HuH-7 (cell line): ENCODE measurements around the gene PARD6B.
A peak's percentile ranks its signal among the peaks of the same experiment; 100 is the strongest.
"Not testable (repeated sequence)": the region's sequence is repeated elsewhere in the genome, so short reads cannot be mapped to it uniquely, and the experiment has no call there.

Source experiments
- DNase-seq: peaks from one replicate; pipeline ENCODE4 v3.0.0; 2011; ENCODE audit warnings: low spot score

The PARD6B gene

GRCh38 chr20:50703651-50704438 lies 27.5 kb upstream of the PARD6B start:
- not testable (repeated sequence) for DNase-seq

- no peak for DNase-seq
Measured at GRCh38 chr20:50704514-50704913, 26.9 kb upstream of the PARD6B start.

- no peak for DNase-seq
Measured at GRCh38 chr20:50704971-50705370, 26.4 kb upstream of the PARD6B start.

GRCh38 chr20:50708845-50709635 lies 22.3 kb upstream of the PARD6B start:
- no peak for DNase-seq

- DNase-seq: no peak
Measured at GRCh38 chr20:50709636-50709973, 21.8 kb upstream of the PARD6B start.

GRCh38 chr20:50710492-50711063 lies 20.8 kb upstream of the PARD6B start:
- DNase-seq: no peak

- no peak for DNase-seq
Measured at GRCh38 chr20:50711113-50711825, 20.1 kb upstream of the PARD6B start.

GRCh38 chr20:50712771-50713656 lies 18.4 kb upstream of the PARD6B start:
- no peak for DNase-seq

GRCh38 chr20:50713657-50714101 lies 17.7 kb upstream of the PARD6B start:
- DNase-seq: peak; percentile 56

- not testable (repeated sequence) for DNase-seq
Measured at GRCh38 chr20:50714426-50714825, 17.0 kb upstream of the PARD6B start.

GRCh38 chr20:50715694-50716093 lies 15.7 kb upstream of the PARD6B start:
- no peak for DNase-seq

GRCh38 chr20:50716518-50716917 lies 14.9 kb upstream of the PARD6B start:
- DNase-seq: no peak

GRCh38 chr20:50717312-50717711 lies 14.1 kb upstream of the PARD6B start:
- DNase-seq: no peak

GRCh38 chr20:50717974-50718761 lies 13.2 kb upstream of the PARD6B start:
- no peak for DNase-seq

- no peak for DNase-seq
Measured at GRCh38 chr20:50719328-50719727, 12.1 kb upstream of the PARD6B start.

- no peak for DNase-seq
Measured at GRCh38 chr20:50720026-50720425, 11.4 kb upstream of the PARD6B start.

- no peak for DNase-seq
Measured at GRCh38 chr20:50720582-50720981, 10.8 kb upstream of the PARD6B start.

GRCh38 chr20:50721881-50722281 lies 9.5 kb upstream of the PARD6B start:
- no peak for DNase-seq

- no peak for DNase-seq
Measured at GRCh38 chr20:50722424-50723155, 8.8 kb upstream of the PARD6B start.

- DNase-seq: no peak
Measured at GRCh38 chr20:50723672-50724071, 7.7 kb upstream of the PARD6B start.
